ENCODE results near the gene PDE11A.

The PDE11A gene

GRCh38 chr2:177698281-177698680 is 374.3 kb downstream of the PDE11A start:
- no peak for TF ChIP-seq CTCF (conservative IDR thresholded peaks at IDR 0.05; ENCODE audit: control insufficient read depth, insufficient read depth, low read depth, low read length)
- no peak overlapping the region for H3K4me3 ChIP-seq (ENCODE audit: control insufficient read depth, low read depth, low read length)
- no peak for DNase-seq (ENCODE audit: low read depth)

- no peak for TF ChIP-seq CTCF (conservative IDR thresholded peaks at IDR 0.05; ENCODE audit: control insufficient read depth, insufficient read depth, low read depth, low read length)
- DNase-seq (ENCODE audit: low read depth), result no peak
- no peak overlapping the region for H3K4me3 ChIP-seq (ENCODE audit: control insufficient read depth, low read depth, low read length)
These were observed 378.2 kb downstream of the PDE11A start for GRCh38 chr2:177694348-177694747.

- no peak overlapping the region for H3K4me3 ChIP-seq (ENCODE audit: control insufficient read depth, low read depth, low read length)
- TF ChIP-seq CTCF (conservative IDR thresholded peaks at IDR 0.05; ENCODE audit: control insufficient read depth, insufficient read depth, low read depth, low read length), result no peak
- DNase-seq (ENCODE audit: low read depth), result no peak
These were observed 378.8 kb downstream of the PDE11A start for GRCh38 chr2:177693658-177694339.

GRCh38 chr2:177692783-177693269 is 379.8 kb downstream of the PDE11A start:
- TF ChIP-seq CTCF (conservative IDR thresholded peaks at IDR 0.05; ENCODE audit: control insufficient read depth, insufficient read depth, low read depth, low read length), result no peak
- DNase-seq (ENCODE audit: low read depth), result peak; percentile 10
- no peak overlapping the region for H3K4me3 ChIP-seq (ENCODE audit: control insufficient read depth, low read depth, low read length)

- DNase-seq (ENCODE audit: low read depth), result no peak
- TF ChIP-seq CTCF (conservative IDR thresholded peaks at IDR 0.05; ENCODE audit: control insufficient read depth, insufficient read depth, low read depth, low read length), result no peak
- H3K4me3 ChIP-seq (ENCODE audit: control insufficient read depth, low read depth, low read length), result no peak overlapping the region
These were observed 380.4 kb downstream of the PDE11A start for GRCh38 chr2:177692042-177692782.

- no peak for TF ChIP-seq CTCF (conservative IDR thresholded peaks at IDR 0.05; ENCODE audit: control insufficient read depth, insufficient read depth, low read depth, low read length)
These were observed 381.4 kb downstream of the PDE11A start for GRCh38 chr2:177691177-177691576.

More at GRCh38 chr2:177691177-177691576, 381.4 kb downstream of the PDE11A start:
- no peak overlapping the region for H3K4me3 ChIP-seq (ENCODE audit: control insufficient read depth, low read depth, low read length)
- DNase-seq (ENCODE audit: low read depth), result no peak

Measured in fibroblast of mammary gland (primary cell).